Measurements from ENCODE around the gene MYOF. TPM values are rescaled to one million over a fixed set of nuclear protein-coding genes. Genes with fewer than 3 reads are reported as not detected.
A peak's percentile ranks its signal among the peaks of the same experiment; 100 is the strongest.

Gene MYOF
- total and polyA plus RNA-seq, 2 of the 8 experiments (the other 6 are each of a cell fraction or from before 2014, with no cell fraction given): 0.98 to 2.3 TPM

DNA sequence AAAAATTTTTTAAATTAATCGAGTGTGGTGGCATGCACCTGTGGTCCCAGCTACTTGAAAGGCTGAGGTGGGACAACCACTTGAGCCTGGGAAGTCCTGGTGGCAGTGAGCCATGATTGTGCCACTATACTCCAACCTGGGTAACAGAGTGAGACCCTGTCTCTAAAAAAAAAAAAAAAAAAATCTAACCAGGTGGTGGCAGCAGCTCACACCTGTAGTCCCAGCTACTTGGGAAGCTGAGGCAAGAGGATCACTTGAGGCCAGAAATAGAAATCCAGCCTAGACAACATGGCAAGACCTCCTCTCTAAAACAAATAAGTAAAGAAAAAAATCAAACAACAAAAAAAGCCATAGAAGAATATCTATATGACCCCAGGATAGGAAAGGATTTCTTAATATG, 3.6 kb upstream of the MYOF start (continued):
- TF ChIP-seq, protein P1, sequence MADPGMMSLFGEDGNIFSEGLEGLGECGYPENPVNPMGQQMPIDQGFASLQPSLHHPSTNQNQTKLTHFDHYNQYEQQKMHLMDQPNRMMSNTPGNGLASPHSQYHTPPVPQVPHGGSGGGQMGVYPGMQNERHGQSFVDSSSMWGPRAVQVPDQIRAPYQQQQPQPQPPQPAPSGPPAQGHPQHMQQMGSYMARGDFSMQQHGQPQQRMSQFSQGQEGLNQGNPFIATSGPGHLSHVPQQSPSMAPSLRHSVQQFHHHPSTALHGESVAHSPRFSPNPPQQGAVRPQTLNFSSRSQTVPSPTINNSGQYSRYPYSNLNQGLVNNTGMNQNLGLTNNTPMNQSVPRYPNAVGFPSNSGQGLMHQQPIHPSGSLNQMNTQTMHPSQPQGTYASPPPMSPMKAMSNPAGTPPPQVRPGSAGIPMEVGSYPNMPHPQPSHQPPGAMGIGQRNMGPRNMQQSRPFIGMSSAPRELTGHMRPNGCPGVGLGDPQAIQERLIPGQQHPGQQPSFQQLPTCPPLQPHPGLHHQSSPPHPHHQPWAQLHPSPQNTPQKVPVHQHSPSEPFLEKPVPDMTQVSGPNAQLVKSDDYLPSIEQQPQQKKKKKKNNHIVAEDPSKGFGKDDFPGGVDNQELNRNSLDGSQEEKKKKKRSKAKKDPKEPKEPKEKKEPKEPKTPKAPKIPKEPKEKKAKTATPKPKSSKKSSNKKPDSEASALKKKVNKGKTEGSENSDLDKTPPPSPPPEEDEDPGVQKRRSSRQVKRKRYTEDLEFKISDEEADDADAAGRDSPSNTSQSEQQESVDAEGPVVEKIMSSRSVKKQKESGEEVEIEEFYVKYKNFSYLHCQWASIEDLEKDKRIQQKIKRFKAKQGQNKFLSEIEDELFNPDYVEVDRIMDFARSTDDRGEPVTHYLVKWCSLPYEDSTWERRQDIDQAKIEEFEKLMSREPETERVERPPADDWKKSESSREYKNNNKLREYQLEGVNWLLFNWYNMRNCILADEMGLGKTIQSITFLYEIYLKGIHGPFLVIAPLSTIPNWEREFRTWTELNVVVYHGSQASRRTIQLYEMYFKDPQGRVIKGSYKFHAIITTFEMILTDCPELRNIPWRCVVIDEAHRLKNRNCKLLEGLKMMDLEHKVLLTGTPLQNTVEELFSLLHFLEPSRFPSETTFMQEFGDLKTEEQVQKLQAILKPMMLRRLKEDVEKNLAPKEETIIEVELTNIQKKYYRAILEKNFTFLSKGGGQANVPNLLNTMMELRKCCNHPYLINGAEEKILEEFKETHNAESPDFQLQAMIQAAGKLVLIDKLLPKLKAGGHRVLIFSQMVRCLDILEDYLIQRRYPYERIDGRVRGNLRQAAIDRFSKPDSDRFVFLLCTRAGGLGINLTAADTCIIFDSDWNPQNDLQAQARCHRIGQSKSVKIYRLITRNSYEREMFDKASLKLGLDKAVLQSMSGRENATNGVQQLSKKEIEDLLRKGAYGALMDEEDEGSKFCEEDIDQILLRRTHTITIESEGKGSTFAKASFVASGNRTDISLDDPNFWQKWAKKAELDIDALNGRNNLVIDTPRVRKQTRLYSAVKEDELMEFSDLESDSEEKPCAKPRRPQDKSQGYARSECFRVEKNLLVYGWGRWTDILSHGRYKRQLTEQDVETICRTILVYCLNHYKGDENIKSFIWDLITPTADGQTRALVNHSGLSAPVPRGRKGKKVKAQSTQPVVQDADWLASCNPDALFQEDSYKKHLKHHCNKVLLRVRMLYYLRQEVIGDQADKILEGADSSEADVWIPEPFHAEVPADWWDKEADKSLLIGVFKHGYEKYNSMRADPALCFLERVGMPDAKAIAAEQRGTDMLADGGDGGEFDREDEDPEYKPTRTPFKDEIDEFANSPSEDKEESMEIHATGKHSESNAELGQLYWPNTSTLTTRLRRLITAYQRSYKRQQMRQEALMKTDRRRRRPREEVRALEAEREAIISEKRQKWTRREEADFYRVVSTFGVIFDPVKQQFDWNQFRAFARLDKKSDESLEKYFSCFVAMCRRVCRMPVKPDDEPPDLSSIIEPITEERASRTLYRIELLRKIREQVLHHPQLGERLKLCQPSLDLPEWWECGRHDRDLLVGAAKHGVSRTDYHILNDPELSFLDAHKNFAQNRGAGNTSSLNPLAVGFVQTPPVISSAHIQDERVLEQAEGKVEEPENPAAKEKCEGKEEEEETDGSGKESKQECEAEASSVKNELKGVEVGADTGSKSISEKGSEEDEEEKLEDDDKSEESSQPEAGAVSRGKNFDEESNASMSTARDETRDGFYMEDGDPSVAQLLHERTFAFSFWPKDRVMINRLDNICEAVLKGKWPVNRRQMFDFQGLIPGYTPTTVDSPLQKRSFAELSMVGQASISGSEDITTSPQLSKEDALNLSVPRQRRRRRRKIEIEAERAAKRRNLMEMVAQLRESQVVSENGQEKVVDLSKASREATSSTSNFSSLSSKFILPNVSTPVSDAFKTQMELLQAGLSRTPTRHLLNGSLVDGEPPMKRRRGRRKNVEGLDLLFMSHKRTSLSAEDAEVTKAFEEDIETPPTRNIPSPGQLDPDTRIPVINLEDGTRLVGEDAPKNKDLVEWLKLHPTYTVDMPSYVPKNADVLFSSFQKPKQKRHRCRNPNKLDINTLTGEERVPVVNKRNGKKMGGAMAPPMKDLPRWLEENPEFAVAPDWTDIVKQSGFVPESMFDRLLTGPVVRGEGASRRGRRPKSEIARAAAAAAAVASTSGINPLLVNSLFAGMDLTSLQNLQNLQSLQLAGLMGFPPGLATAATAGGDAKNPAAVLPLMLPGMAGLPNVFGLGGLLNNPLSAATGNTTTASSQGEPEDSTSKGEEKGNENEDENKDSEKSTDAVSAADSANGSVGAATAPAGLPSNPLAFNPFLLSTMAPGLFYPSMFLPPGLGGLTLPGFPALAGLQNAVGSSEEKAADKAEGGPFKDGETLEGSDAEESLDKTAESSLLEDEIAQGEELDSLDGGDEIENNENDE (IDR thresholded peaks at IDR 0.05; ENCODE audit: insufficient replicate concordance, low read length): no peak
- TF ChIP-seq RAD21 (IDR thresholded peaks at IDR 0.05 in 1 of 2, conservative IDR thresholded peaks at IDR 0.05 in 1 of 2; ENCODE audit: low read depth in 2 of 2, low read length in 2 of 2) (peak; percentile 35 to 44), HDAC2 (IDR thresholded peaks at IDR 0.05; ENCODE audit: borderline replicate concordance in 1 of 2, low read depth in 2 of 2, low read length in 2 of 2) (no peak), PHF8 (conservative IDR thresholded peaks at IDR 0.05; ENCODE audit: low read depth, low read length) (no peak), EZH2 (IDR thresholded peaks at IDR 0.05; ENCODE audit: low read depth, low read length, severe bottlenecking) (no peak), SP2 (IDR thresholded peaks at IDR 0.05; ENCODE audit: low read length) (no peak)
